Activated CD8-positive, alpha-beta memory T cell treated with anti-CD3 and anti-CD28 coated beads, Interleukin-2, amount 50 U/mL, for 24 hours (primary cell): ENCODE results near the gene GALT.
"Not testable (repeated sequence)": the region's sequence is repeated elsewhere in the genome, so short reads cannot be mapped to it uniquely, and the experiment has no call there.

Experiments used
- DNase-seq: peaks from one replicate; pipeline ENCODE4 v3.0.0-alpha.2; 2020; ENCODE audit errors: extremely low read depth

Gene GALT

DNA sequence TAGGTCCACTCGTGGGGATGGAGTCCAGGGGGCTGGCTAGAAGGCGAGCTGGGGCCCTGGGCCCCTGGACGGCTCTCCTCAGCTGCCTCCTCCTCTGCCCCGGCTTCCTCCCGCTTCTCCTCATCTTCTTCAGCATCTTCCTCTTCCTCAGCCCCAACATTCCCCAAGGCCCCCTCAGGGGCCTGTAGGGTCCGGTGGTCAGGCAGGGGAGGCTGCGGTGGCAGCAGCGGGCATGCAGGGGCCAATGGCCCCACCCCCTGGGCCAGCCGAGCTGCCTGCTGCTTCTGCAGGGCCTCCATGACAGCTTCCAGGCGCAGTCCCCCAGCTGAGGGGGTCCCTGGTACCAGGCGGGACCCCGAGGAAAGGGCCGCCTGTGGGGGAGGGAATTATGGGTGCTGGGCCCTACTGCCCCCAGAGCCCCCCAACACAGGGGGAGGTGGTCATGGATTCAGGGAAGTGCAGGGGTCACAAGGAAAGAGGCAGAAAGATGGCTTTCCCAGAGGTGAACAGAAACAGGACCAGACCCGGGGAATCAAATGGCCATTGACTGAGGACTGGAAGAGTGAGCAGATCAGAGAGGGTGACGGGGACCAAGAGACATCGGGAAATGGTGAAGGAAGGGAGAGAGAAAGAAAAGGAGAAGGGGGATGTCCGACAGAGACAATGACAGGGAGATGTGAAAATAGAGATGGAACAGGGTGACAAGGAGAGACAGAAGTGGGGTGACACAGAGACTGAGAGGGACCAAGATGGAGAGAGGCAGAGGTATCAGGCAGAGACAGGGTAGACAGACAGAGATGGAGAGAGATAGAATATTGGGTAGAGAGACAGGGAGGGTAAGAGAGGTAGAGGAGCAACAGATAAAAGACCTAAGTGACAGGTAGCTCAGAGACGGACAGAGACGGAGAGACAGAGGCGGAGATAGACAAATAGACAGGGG is 18.5 kb upstream of the GALT start:
- no peak for DNase-seq

GRCh38 chr9:34628656-34629490 is 17.6 kb upstream of the GALT start, which contains the start of gene ARID3C:
Gene ARID3C (minus strand): TSS chr9:34629066. CDS start chr9:34628014, 1,052 bp downstream.
- no peak for DNase-seq

GRCh38 chr9:34629491-34629808 is 17.0 kb upstream of the GALT start:
- DNase-seq: no peak

DNA sequence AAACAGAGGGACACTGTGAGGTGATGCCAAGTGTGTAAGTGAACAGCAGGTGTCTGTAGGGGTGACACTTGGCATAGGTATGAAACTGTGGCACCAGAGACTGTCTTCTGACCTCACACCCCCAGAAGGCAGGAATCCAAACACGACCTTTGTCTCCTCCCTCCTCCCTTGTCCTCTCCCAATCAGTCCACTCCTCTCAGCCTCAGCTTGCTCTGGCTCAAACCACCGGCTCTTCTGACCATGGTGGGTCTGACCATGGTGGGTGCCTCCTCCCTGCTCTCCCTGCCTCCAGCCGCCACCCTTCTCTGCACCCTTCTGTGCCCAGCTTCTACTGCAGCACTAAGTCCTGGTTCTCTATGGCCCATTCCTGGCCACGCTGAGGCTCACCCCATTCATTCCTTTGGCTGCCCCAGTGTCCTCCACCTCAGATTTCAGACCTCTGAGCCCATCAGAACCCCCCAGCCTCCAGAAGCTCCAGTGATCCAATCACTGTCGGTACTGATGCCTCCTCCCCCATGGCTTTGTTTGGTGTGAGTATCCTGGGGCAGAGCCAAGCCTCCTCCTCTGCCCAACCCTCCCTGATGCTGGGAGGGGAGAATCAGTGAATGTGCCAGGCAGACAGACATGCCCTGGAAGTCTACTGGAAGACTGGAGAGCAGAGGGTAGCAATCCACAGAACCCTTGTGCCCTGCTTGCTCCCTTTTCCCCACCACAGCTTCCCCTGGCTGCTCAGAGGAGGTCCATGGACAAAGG is 15.9 kb upstream of the GALT start:
- no peak for DNase-seq

GRCh38 chr9:34633166-34633565 is 13.3 kb upstream of the GALT start:
- no peak for DNase-seq

- DNase-seq: no peak
These were observed 12.5 kb upstream of the GALT start for GRCh38 chr9:34633851-34634550.

GRCh38 chr9:34634551-34635248 is 11.8 kb upstream of the GALT start:
- no peak for DNase-seq

DNA sequence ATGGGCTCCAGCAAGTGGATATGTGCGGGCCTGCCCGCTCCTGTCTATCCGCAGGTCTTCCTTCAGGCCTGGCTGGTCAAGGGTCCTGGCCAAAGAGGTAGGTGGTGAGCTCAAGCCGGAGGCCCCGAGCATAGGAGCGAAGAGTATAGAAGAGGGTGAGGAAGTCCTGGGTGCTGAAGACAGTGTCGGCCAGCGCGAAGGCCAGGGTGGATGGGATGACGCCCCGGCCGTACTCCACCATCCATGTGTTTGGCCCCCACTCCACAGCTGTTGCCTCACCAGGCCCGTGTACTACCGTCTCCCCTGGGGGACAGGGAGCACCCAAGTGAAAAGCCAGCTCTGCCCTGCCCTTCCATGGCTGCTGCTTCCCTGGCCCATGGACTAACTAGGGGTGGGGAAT is 10.9 kb upstream of the GALT start:
- no peak for DNase-seq

GRCh38 chr9:34636791-34637355 is 9.6 kb upstream of the GALT start:
- no peak for DNase-seq

- peak; percentile 81 for DNase-seq
These were observed 8.9 kb upstream of the GALT start, which contains the start of gene SIGMAR1 for GRCh38 chr9:34637356-34638137. Gene SIGMAR1 (minus strand): TSS chr9:34637787. CDS start chr9:34637697, 90 bp downstream.

GRCh38 chr9:34638138-34638445 is 8.4 kb upstream of the GALT start:
- DNase-seq: no peak

DNA sequence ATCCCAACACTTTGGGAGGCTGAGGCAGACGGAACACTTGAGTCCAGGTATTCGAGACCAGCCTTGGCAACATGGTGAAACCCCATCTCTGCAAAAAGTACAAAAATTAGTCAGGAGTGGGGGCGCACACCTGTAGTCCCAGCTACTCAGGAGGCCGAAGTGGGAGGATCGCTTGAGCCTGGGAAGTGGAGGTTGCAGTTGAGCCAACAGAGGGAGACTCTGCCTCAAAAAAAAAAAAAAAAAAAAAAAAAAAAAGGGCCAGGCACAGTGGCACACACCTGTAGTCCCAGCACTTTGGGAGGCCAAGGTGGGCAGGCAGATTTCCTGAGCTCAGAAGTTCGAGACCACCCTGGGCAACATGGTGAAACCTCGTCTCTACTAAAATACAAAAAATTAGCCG is 7.2 kb upstream of the GALT start:
- not testable (repeated sequence) for DNase-seq

DNA sequence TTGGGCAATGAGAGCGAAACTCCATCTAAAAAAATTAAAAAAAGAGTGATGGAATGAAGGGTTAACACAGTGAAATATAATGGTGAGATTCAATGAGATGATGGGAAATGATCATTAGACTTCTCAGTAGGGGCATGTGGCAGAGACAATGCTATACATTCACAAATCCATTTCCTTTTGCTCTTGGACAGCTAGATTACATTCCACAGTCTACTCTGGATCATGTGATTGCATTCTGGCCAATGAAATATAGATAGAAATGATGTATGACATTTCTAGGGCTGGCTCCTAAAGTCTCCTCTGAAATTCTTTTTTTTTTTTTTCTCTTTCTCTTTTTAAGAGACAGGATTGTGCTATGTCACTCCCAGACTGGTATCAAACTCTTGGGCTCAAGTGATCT is 3.8 kb upstream of the GALT start:
- no peak for DNase-seq

DNA sequence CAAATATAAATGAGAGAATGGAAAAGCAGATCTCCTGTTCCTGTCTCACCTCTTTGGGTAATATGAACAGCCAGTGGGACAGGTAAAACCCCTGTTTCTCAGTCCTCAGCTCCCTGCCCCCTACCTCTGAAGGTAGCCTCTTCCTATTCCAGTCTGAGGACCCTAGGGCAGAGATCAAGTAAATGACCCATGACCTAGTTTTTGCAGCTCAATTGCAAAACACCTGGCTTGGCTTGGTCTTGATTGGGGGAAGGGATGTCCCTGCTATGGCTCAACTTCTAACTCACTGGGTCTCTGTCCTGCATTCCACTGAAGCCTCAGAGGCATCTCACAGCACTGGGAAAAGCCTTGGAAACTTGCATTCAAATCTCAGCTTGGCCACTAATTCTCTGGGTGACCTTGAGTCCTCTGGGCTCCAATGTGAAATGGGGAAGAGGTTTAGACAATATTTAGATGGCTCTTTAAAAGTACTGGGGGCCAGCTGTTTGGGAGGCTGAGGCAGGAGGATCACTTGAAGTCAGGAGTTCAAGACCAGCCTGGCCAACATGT is 1.6 kb upstream of the GALT start:
- no peak for DNase-seq

GRCh38 chr9:34647084-34647403 is 569 bp downstream of the GALT start:
- DNase-seq: no peak

- DNase-seq: no peak
These were observed 1.2 kb downstream of the GALT start for GRCh38 chr9:34647651-34648050.

DNA sequence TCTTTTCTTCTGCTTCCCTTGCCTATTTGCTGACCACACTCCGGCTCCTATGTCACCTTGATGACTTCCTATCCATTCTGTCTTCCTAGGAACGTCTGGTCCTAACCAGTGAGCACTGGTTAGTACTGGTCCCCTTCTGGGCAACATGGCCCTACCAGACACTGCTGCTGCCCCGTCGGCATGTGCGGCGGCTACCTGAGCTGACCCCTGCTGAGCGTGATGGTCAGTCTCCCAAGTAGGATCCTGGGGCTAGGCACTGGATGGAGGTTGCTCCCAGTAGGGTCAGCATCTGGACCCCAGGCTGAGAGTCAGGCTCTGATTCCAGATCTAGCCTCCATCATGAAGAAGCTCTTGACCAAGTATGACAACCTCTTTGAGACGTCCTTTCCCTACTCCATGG is 2.2 kb downstream of the GALT start:
- DNase-seq: no peak

- no peak for DNase-seq
These were observed 4.3 kb downstream of the GALT start for GRCh38 chr9:34650816-34651215.

GRCh38 chr9:34651321-34651720 is 4.8 kb downstream of the GALT start:
- DNase-seq: no peak
